Astrocyte (in vitro differentiated cells and primary cell): ENCODE measurements around the gene CHPT1.

Experiments
- EZH2 ChIP-seq: IDR thresholded peaks from 2 replicates; pipeline ENCODE4 v1.6.1; 2012; ENCODE audit warnings: mild to moderate bottlenecking, low read length, inconsistent platforms; ENCODE audit not compliant: insufficient read depth
- TF ChIP-seq, protein P1 (sequence below): IDR thresholded peaks from 2 replicates; pipeline ENCODE4 v1.5.1; 2011; ENCODE audit warnings: low read depth, mild to moderate bottlenecking, inconsistent platforms, low read length, moderate library complexity; ENCODE audit not compliant: insufficient read depth

DNA sequence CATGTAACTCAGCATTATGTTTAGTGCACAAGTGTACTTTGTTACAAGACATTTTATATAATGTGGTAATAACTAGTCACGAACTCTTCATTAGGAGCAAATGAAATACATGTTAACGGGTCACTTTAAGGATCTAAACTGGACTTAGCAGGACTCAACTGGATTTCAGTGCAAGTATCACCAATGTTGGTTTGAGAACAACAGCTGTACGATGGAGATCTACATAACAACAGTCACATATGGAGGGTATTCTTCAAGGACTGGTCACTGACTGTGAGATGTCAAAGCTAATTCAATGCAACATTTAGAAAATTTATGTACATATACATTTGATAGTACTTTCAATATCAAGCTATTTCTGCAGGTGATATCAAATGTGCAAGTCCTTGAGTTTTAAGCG, 64.3 kb downstream of the CHPT1 start:
- no peak for TF ChIP-seq EZH2
- TF ChIP-seq, protein P1, sequence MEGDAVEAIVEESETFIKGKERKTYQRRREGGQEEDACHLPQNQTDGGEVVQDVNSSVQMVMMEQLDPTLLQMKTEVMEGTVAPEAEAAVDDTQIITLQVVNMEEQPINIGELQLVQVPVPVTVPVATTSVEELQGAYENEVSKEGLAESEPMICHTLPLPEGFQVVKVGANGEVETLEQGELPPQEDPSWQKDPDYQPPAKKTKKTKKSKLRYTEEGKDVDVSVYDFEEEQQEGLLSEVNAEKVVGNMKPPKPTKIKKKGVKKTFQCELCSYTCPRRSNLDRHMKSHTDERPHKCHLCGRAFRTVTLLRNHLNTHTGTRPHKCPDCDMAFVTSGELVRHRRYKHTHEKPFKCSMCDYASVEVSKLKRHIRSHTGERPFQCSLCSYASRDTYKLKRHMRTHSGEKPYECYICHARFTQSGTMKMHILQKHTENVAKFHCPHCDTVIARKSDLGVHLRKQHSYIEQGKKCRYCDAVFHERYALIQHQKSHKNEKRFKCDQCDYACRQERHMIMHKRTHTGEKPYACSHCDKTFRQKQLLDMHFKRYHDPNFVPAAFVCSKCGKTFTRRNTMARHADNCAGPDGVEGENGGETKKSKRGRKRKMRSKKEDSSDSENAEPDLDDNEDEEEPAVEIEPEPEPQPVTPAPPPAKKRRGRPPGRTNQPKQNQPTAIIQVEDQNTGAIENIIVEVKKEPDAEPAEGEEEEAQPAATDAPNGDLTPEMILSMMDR, result no peak
